GM12878 (cell line): ENCODE measurements around the gene SLC4A2.

Experiments
- CHD2 ChIP-seq: IDR thresholded peaks from 2 replicates; pipeline ENCODE4 v1.6.1; 2011; ENCODE audit warnings: low read depth, low read length, improper control_type of control experiment, borderline replicate concordance
- EP300 ChIP-seq, 2 experiments: fragments of 150-350 bp in 1 of 2; IDR thresholded peaks; 2 replicates each; pipeline ENCODE4 v1.6.1; 2011 to 2012; ENCODE audit warnings: low read depth in 2 of 2, low read length in 2 of 2, borderline replicate concordance in 1 of 2, improper control_type of control experiment in 1 of 2, inconsistent platforms in 1 of 2; ENCODE audit not compliant: control insufficient read depth in 1 of 2
- EZH2 ChIP-seq: IDR thresholded peaks from 2 replicates; pipeline ENCODE4 v1.6.1; 2012; ENCODE audit warnings: low read depth, mild to moderate bottlenecking, control low read depth, inconsistent platforms, low read length, borderline replicate concordance; ENCODE audit not compliant: control insufficient read depth
- POLR2A ChIP-seq: IDR thresholded peaks from 2 replicates; pipeline ENCODE4 v1.6.1; 2011; ENCODE audit warnings: low read depth, mild to moderate bottlenecking, low read length
- RBBP5 ChIP-seq: fragments of 200-600 bp; sonication (generic); conservative IDR thresholded peaks from 2 replicates; pipeline ENCODE4 v1.6.1; 2016
- SREBF2 ChIP-seq: IDR thresholded peaks from 2 replicates; pipeline ENCODE4 v1.6.1; 2012; ENCODE audit warnings: mild to moderate bottlenecking, low read length
- TCF7 ChIP-seq: IDR thresholded peaks from 2 replicates; pipeline ENCODE4 v1.6.1; 2014; ENCODE audit warnings: antibody characterized with exemption, borderline replicate concordance
- ZBED1 ChIP-seq: IDR thresholded peaks from 2 replicates; pipeline ENCODE4 v1.6.1; 2016; ENCODE audit warnings: borderline replicate concordance
- ZNF384 ChIP-seq: IDR thresholded peaks from 2 replicates; pipeline ENCODE4 v1.6.1; 2012; ENCODE audit warnings: low read depth, mild to moderate bottlenecking, low read length, improper control_type of control experiment, borderline replicate concordance
- TF ChIP-seq, protein P1 (sequence below), 3 experiments: IDR thresholded peaks in 2 of 3; conservative IDR thresholded peaks in 1 of 3; 2 replicates each; pipeline ENCODE4 v1.5.1; 2011; ENCODE audit warnings: low read depth in 3 of 3, low read length in 3 of 3, mild to moderate bottlenecking in 3 of 3, control low read depth in 2 of 3, moderate library complexity in 2 of 3, inconsistent platforms in 1 of 3, mixed read lengths in 1 of 3; ENCODE audit not compliant: control insufficient read depth in 2 of 3, insufficient read depth in 1 of 3; ENCODE audit errors: extremely low read depth in 1 of 3
- TF ChIP-seq, protein P2 (sequence below): IDR thresholded peaks from 2 replicates; pipeline ENCODE4 v1.6.1; 2012; ENCODE audit warnings: low read depth, low read length, improper control_type of control experiment
- TF ChIP-seq, protein P3 (sequence below): IDR thresholded peaks from 2 replicates; pipeline ENCODE4 v1.6.1; 2012; ENCODE audit warnings: mild to moderate bottlenecking, low read depth, low read length
- TF ChIP-seq, protein P4 (sequence below): IDR thresholded peaks from 2 replicates; pipeline ENCODE4 v1.6.1; 2011; ENCODE audit warnings: borderline replicate concordance, low read depth, mild to moderate bottlenecking, moderate library complexity, mixed read lengths, low read length; ENCODE audit not compliant: insufficient read depth; ENCODE audit errors: extremely low read length

DNA sequence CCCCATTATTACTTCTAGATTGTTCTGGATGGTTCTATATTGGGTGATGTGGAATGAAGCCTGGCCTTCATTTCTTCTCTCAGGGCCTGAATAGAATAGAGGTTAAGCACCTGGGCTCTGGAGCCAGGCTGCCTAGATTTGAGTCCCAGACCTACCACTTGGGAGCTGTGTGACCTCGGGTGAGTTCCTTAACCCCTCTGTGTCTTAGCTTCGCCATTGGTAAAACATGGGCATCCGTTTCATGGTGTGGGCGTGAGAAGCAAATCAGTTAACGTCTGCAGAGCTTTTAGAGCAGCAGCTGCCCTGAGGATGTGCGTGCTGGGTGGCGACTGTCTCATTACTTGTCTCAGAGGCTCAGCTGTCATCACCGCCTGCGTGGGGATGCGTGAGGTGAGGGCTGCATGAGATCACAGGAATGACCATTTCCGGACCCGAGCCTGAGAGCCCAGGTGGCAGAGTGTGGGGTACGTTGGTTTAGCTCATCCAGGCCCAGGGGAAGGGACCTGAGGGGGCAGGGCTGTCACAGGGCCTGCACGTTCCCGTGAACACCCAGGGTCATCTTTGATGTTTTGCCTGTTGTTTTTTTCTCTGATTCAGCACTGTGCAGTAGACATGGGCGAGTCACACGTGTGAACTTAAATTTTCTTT lies 36.6 kb downstream of the SLC4A2 start:
- TF ChIP-seq, protein P1, sequence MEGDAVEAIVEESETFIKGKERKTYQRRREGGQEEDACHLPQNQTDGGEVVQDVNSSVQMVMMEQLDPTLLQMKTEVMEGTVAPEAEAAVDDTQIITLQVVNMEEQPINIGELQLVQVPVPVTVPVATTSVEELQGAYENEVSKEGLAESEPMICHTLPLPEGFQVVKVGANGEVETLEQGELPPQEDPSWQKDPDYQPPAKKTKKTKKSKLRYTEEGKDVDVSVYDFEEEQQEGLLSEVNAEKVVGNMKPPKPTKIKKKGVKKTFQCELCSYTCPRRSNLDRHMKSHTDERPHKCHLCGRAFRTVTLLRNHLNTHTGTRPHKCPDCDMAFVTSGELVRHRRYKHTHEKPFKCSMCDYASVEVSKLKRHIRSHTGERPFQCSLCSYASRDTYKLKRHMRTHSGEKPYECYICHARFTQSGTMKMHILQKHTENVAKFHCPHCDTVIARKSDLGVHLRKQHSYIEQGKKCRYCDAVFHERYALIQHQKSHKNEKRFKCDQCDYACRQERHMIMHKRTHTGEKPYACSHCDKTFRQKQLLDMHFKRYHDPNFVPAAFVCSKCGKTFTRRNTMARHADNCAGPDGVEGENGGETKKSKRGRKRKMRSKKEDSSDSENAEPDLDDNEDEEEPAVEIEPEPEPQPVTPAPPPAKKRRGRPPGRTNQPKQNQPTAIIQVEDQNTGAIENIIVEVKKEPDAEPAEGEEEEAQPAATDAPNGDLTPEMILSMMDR (IDR thresholded peaks at IDR 0.05 in 2 of 3, conservative IDR thresholded peaks at IDR 0.05 in 1 of 3; ENCODE audit: control insufficient read depth in 2 of 3, extremely low read depth in 1 of 3, insufficient read depth in 1 of 3, low read depth in 3 of 3, low read length in 3 of 3): no peak
- TF ChIP-seq POLR2A: no peak
- TF ChIP-seq, protein P2, sequence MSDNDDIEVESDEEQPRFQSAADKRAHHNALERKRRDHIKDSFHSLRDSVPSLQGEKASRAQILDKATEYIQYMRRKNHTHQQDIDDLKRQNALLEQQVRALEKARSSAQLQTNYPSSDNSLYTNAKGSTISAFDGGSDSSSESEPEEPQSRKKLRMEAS: no peak
- no peak for TF ChIP-seq RBBP5
- TF ChIP-seq, protein P3, sequence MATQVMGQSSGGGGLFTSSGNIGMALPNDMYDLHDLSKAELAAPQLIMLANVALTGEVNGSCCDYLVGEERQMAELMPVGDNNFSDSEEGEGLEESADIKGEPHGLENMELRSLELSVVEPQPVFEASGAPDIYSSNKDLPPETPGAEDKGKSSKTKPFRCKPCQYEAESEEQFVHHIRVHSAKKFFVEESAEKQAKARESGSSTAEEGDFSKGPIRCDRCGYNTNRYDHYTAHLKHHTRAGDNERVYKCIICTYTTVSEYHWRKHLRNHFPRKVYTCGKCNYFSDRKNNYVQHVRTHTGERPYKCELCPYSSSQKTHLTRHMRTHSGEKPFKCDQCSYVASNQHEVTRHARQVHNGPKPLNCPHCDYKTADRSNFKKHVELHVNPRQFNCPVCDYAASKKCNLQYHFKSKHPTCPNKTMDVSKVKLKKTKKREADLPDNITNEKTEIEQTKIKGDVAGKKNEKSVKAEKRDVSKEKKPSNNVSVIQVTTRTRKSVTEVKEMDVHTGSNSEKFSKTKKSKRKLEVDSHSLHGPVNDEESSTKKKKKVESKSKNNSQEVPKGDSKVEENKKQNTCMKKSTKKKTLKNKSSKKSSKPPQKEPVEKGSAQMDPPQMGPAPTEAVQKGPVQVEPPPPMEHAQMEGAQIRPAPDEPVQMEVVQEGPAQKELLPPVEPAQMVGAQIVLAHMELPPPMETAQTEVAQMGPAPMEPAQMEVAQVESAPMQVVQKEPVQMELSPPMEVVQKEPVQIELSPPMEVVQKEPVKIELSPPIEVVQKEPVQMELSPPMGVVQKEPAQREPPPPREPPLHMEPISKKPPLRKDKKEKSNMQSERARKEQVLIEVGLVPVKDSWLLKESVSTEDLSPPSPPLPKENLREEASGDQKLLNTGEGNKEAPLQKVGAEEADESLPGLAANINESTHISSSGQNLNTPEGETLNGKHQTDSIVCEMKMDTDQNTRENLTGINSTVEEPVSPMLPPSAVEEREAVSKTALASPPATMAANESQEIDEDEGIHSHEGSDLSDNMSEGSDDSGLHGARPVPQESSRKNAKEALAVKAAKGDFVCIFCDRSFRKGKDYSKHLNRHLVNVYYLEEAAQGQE: no peak
- TF ChIP-seq SREBF2: no peak
- TF ChIP-seq EP300 (IDR thresholded peaks at IDR 0.05; ENCODE audit: borderline replicate concordance in 1 of 2, control insufficient read depth in 1 of 2, low read depth in 2 of 2, low read length in 2 of 2): no peak
- TF ChIP-seq TCF7: no peak
- no peak for TF ChIP-seq EZH2
- no peak for TF ChIP-seq ZBED1
- TF ChIP-seq ZNF384: no peak
- TF ChIP-seq, protein P4, sequence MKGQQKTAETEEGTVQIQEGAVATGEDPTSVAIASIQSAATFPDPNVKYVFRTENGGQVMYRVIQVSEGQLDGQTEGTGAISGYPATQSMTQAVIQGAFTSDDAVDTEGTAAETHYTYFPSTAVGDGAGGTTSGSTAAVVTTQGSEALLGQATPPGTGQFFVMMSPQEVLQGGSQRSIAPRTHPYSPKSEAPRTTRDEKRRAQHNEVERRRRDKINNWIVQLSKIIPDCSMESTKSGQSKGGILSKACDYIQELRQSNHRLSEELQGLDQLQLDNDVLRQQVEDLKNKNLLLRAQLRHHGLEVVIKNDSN: no peak
- no peak for TF ChIP-seq CHD2
